ENCODE measurements around the gene FADS6. TPM values are rescaled to one million over a fixed set of nuclear protein-coding genes. Genes with fewer than 3 reads are reported as not detected.

FADS6 gene
- total RNA-seq, 1 donor from 2014 or later: 0.85 TPM

DNA sequence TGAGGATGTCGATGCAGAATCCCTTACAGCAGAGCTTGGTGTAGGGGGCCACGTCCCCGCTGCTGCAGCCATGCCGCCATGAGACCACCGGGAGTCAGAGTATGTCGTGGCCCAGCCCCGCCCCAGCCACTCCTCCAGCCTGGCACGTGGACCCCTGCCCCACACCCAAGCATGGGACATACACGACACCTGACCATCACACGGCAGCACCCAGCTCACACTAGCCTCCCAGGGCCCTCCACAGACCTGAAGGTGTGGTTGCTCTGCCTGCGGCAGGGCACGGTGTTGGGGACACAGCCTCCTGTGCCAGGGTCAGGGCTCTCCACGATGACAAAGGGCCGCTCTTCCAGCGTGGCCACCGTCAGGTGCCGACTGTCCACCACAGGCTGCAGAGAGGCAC, 43.1 kb downstream of the FADS6 start:
- DNase-seq (ENCODE audit: low spot score in 2 of 2, unreplicated experiment in 2 of 2): no peak
- Mint-ChIP-seq H3K4me1 (peaks cover 9% of the 10 kb centered on the region), H3K27me3 (ENCODE audit: low read depth) (peaks cover 77% of the 10 kb centered on the region), H3K36me3 (no peaks in the 10 kb centered on the region), H3K9me3 (no peaks in the 10 kb centered on the region), H3K4me3 (no peak overlapping the region), H3K27ac (no peak overlapping the region)
- TF ChIP-seq, protein P1, sequence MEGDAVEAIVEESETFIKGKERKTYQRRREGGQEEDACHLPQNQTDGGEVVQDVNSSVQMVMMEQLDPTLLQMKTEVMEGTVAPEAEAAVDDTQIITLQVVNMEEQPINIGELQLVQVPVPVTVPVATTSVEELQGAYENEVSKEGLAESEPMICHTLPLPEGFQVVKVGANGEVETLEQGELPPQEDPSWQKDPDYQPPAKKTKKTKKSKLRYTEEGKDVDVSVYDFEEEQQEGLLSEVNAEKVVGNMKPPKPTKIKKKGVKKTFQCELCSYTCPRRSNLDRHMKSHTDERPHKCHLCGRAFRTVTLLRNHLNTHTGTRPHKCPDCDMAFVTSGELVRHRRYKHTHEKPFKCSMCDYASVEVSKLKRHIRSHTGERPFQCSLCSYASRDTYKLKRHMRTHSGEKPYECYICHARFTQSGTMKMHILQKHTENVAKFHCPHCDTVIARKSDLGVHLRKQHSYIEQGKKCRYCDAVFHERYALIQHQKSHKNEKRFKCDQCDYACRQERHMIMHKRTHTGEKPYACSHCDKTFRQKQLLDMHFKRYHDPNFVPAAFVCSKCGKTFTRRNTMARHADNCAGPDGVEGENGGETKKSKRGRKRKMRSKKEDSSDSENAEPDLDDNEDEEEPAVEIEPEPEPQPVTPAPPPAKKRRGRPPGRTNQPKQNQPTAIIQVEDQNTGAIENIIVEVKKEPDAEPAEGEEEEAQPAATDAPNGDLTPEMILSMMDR (IDR thresholded peaks at IDR 0.05; ENCODE audit: unreplicated experiment): no peak

DNA sequence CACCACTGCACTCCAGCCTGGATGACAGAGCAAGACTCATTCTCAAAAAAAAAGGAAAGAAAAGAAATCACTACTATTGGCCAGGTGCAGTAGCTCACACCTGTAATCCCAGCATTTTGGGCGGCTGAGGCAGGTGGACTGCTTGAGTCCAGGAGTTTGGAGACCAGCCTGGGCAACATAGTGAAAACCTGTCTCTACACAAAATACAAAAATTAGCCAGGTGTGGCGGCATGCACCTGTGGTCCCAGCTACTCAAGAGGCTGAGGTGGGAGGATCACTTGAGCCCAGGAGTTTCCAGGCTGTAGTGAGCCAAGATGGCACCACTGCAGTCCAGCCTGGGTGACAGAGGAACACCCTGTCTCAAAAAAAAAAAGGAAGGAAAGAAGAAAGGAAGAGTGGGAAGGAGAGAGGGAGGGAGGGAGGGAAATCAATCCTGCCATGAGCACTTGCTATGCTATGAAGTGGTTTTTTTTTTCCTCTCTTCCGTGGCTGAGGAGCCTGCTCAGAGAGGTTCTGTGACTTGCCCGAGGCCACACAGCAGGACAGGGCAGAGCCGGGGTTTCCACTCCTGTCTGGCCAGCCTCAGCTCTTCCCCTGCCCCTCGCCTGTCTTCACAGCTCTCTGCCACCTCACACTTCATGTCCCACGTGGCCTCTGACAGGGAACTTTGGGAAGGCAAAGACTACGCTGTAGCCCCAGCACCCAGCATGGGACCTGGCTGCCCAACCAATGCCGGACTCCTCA, 44.6 kb downstream of the FADS6 start:
- no peaks in the 10 kb centered on the region for H3K36me3 Mint-ChIP-seq
- peaks cover 77% of the 10 kb centered on the region for H3K27me3 Mint-ChIP-seq (ENCODE audit: low read depth)
- H3K27ac Mint-ChIP-seq: no peak overlapping the region
- H3K4me3 Mint-ChIP-seq: no peak overlapping the region
- no peak for DNase-seq (ENCODE audit: low spot score in 2 of 2, unreplicated experiment in 2 of 2)
- H3K4me1 Mint-ChIP-seq: peaks cover 9% of the 10 kb centered on the region
- TF ChIP-seq, protein P1 (IDR thresholded peaks at IDR 0.05; ENCODE audit: unreplicated experiment): no peak
- H3K9me3 Mint-ChIP-seq: no peaks in the 10 kb centered on the region

DNA sequence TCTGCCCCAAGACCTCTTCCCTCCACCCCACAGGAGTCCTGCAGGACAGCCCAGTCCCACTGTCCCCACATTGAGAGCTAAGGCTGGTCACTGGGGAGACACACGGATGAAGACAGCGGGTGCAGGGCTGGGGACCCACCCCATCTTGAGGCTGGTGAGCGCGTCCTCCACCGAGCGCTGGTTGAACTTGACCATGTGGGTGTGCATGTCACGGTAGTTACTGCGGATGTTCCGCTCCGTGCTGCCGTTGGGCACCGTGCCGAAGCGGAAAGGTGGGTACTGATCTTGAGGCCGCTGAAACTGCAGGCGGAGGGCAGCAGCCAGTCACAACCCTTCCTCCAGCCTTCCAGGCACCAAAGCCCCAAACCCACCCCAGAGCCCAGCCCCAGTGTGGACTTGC, 46.8 kb downstream of the FADS6 start:
- Mint-ChIP-seq H3K9me3 (no peaks in the 10 kb centered on the region), H3K4me1 (peaks cover 4% of the 10 kb centered on the region), H3K4me3 (no peak overlapping the region), H3K36me3 (no peaks in the 10 kb centered on the region), H3K27me3 (ENCODE audit: low read depth) (peaks cover 76% of the 10 kb centered on the region), H3K27ac (no peak overlapping the region)
- no peak for DNase-seq (ENCODE audit: low spot score in 2 of 2, unreplicated experiment in 2 of 2)
- TF ChIP-seq, protein P1 (IDR thresholded peaks at IDR 0.05; ENCODE audit: unreplicated experiment): no peak

DNA sequence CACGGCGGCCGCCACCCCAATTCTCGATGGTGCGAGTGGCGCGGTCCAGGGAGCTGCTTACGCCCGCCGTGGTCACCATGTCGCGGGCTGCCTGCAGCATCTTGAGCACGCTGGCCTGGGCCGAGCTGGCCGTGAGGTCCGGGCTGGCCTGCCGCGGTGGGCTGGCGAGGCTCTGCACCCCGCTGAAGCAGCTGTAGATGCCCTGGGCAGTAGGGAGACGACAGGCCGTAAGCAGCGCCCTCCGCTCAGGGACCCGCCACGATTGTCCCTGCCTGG, 50.1 kb downstream of the FADS6 start:
- no peak for DNase-seq (ENCODE audit: low spot score in 2 of 2, unreplicated experiment in 2 of 2)
- no peaks in the 10 kb centered on the region for H3K9me3 Mint-ChIP-seq
- H3K4me1 Mint-ChIP-seq: peaks cover 14% of the 10 kb centered on the region
- no peaks in the 10 kb centered on the region for H3K36me3 Mint-ChIP-seq
- no peak overlapping the region for H3K4me3 Mint-ChIP-seq
- H3K27ac Mint-ChIP-seq: no peak overlapping the region
- peaks cover 56% of the 10 kb centered on the region for H3K27me3 Mint-ChIP-seq (ENCODE audit: low read depth)
- TF ChIP-seq, protein P1 (IDR thresholded peaks at IDR 0.05; ENCODE audit: unreplicated experiment): no peak

DNA sequence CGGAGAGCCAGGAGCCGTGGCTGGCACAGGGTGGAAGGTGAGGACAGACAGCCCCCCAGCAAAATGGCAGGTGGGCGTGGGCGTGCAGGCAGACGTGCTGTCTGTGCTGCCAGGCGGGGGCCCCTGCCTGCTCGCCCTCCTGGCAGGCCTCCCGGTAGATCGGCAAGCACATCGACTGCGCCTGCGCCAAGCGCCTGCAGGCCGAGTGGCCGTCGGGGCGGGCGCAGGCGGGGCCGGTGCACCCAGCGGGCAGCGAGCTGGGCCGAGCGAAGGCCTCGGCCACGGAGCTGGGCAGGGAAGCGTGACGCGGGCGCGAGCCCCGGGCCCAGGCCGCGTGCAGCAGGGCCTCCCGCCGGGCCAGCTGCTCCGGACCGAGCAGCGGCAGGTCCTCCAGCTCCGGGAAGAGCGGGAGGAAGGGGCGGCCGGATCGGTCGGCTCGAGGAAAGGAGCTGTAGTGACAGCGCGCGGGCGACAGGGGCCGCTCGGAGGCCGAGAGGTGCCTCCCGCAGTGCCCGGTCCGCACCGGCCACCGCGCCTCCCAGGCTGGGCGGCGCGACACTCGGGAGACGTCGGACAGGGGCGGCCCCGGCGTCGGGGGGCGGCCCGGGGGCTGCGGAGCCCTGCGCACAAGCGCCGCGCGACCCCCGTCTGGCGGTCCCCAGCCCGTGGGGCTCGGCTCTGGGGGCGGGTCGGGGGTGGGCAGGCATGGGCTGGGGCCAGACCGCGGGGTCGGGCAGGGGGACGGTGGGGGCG, 50.7 kb downstream of the FADS6 start:
- peak; percentile 49 to 71 for DNase-seq (ENCODE audit: low spot score in 2 of 2, unreplicated experiment in 2 of 2)
- H3K4me1 Mint-ChIP-seq: peaks cover 14% of the 10 kb centered on the region
- no peaks in the 10 kb centered on the region for H3K9me3 Mint-ChIP-seq
- no peak overlapping the region for H3K27ac Mint-ChIP-seq
- peaks cover 53% of the 10 kb centered on the region for H3K27me3 Mint-ChIP-seq (ENCODE audit: low read depth)
- TF ChIP-seq, protein P1 (IDR thresholded peaks at IDR 0.05; ENCODE audit: unreplicated experiment): peak; percentile 40
- H3K4me3 Mint-ChIP-seq: peak overlapping the region; percentile 33
- no peaks in the 10 kb centered on the region for H3K36me3 Mint-ChIP-seq
